ENCODE results near the gene SETD2.

Gene SETD2

DNA sequence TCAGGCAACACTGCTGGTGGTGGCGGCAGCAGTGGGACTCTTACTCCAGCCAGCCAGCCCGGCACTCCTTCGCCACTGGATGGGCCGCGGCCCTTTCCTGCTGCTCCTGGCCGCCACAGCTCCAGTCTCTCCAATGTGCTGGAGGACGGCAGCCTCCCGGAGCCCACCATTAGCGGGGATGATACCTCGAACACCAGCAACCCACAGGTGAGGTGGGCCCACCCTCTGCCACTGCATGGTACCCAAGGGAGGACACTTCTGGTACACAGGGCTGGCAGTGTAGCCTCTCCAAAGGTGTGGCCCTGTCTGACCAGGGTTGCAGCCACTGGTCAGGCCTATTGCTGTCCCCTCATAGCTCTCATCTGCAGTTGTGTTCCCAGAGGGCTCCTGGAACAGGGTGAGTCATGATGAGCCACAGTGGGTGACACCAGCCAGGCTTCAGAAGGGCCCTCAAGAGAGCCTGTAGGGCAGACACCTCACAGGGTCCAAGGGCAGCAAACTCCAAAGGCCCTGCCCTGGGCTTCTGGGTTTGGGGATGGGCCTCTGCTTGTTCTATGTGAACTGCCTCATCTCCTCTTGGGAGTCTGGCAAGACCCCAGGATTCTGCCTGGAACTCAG lies 163.6 kb downstream of the SETD2 start:
- no peaks in the 10 kb centered on the region for H3K79me2 ChIP-seq (ENCODE audit: insufficient read depth, low read length)
- H3K9me2 ChIP-seq (ENCODE audit: low read depth, low read length) = no peaks in the 10 kb centered on the region
- H3K4me3 ChIP-seq (ENCODE audit: low read depth, low read length, poor library complexity, severe bottlenecking) = no peak overlapping the region
- TF ChIP-seq CTCF (IDR thresholded peaks at IDR 0.05; ENCODE audit: low read length) (no peak), EZH2 (IDR thresholded peaks at IDR 0.05; ENCODE audit: borderline replicate concordance, low read length) (no peak)
- H3K9me3 ChIP-seq (ENCODE audit: low read length) = no peaks in the 10 kb centered on the region
- no peak overlapping the region for H3K4me2 ChIP-seq (ENCODE audit: low read length)
- no peaks in the 10 kb centered on the region for H3K27me3 ChIP-seq (ENCODE audit: insufficient read depth, low read length)
- H3K36me3 ChIP-seq (ENCODE audit: insufficient read depth, low read length) = peaks cover 64% of the 10 kb centered on the region
- H4K20me1 ChIP-seq (ENCODE audit: insufficient read depth, low read length) = no peaks in the 10 kb centered on the region
- no peak overlapping the region for H3K9ac ChIP-seq (ENCODE audit: low read length)
- H3K27ac ChIP-seq (ENCODE audit: low read depth, low read length, poor library complexity, severe bottlenecking) = no peak overlapping the region
- no peak overlapping the region for H2AFZ ChIP-seq (ENCODE audit: low read length)
- H3F3A ChIP-seq (ENCODE audit: insufficient read depth, low read length) = no peaks in the 10 kb centered on the region
- no peaks in the 10 kb centered on the region for H3K4me1 ChIP-seq (ENCODE audit: insufficient read depth, low read length, severe bottlenecking)

GRCh38 chr3:46999516-47000197 lies 164.3 kb downstream of the SETD2 start:
- TF ChIP-seq CTCF (IDR thresholded peaks at IDR 0.05; ENCODE audit: low read length) (no peak), EZH2 (IDR thresholded peaks at IDR 0.05; ENCODE audit: borderline replicate concordance, low read length) (no peak)
- peaks cover 57% of the 10 kb centered on the region for H3K36me3 ChIP-seq (ENCODE audit: insufficient read depth, low read length)

DNA sequence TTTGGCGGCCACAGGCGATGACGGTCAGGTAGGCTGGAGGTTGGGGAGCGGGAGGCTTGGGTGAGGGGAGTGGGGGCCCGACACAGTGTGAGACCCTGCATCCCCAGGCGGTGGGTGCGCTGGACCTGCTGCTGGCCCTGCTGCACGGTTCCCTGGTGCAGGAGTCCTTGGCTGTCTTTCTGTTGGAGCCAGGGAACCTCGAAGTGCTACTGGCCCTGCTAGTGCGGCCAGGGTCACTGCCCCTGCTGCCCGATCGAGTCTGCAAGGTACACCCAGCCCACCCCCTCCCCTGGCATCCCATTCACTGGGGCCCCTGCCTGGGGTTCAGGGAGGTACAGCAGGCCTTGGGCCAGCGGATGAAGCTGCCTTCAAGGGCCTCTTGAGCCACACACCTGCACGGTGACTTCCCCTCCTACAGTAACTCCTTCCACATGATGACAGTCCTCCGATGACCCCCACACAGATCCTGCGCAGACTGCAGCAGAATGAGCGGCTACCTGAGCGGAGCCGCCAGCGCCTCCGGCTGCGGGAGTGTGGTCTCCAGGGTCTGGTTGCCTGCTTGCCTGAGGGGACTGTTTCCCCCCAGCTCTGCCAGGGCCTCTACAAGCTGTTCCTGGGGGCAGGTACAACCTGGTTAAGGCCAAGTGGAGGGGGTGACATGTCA lies 164.9 kb downstream of the SETD2 start:
- Histone ChIP-seq H3F3A (ENCODE audit: insufficient read depth, low read length) (no peaks in the 10 kb centered on the region), H2AFZ (ENCODE audit: low read length) (no peak overlapping the region), H4K20me1 (ENCODE audit: insufficient read depth, low read length) (no peaks in the 10 kb centered on the region), H3K4me2 (ENCODE audit: low read length) (no peak overlapping the region), H3K27ac (ENCODE audit: low read depth, low read length, poor library complexity, severe bottlenecking) (no peak overlapping the region), H3K79me2 (ENCODE audit: insufficient read depth, low read length) (no peaks in the 10 kb centered on the region), H3K9me3 (ENCODE audit: low read length) (no peaks in the 10 kb centered on the region), H3K27me3 (ENCODE audit: insufficient read depth, low read length) (no peaks in the 10 kb centered on the region), H3K4me3 (ENCODE audit: low read depth, low read length, poor library complexity, severe bottlenecking) (no peak overlapping the region), H3K9ac (ENCODE audit: low read length) (no peak overlapping the region), H3K36me3 (ENCODE audit: insufficient read depth, low read length) (peaks cover 50% of the 10 kb centered on the region), H3K9me2 (ENCODE audit: low read depth, low read length) (no peaks in the 10 kb centered on the region), H3K4me1 (ENCODE audit: insufficient read depth, low read length, severe bottlenecking) (no peaks in the 10 kb centered on the region)
- TF ChIP-seq EZH2 (IDR thresholded peaks at IDR 0.05; ENCODE audit: borderline replicate concordance, low read length) (no peak), CTCF (IDR thresholded peaks at IDR 0.05; ENCODE audit: low read length) (no peak; the same call in 1 of the 2 replicates)

More at GRCh38 chr3:46999516-47000197, 164.3 kb downstream of the SETD2 start:
- Histone ChIP-seq H3K9me3 (ENCODE audit: low read length) (no peaks in the 10 kb centered on the region), H3K79me2 (ENCODE audit: insufficient read depth, low read length) (no peaks in the 10 kb centered on the region), H3K4me1 (ENCODE audit: insufficient read depth, low read length, severe bottlenecking) (no peaks in the 10 kb centered on the region), H3K9ac (ENCODE audit: low read length) (no peak overlapping the region), H3K4me2 (ENCODE audit: low read length) (no peak overlapping the region), H3K27ac (ENCODE audit: low read depth, low read length, poor library complexity, severe bottlenecking) (no peak overlapping the region), H3K4me3 (ENCODE audit: low read depth, low read length, poor library complexity, severe bottlenecking) (no peak overlapping the region), H4K20me1 (ENCODE audit: insufficient read depth, low read length) (no peaks in the 10 kb centered on the region), H3K27me3 (ENCODE audit: insufficient read depth, low read length) (no peaks in the 10 kb centered on the region), H2AFZ (ENCODE audit: low read length) (no peak overlapping the region), H3K9me2 (ENCODE audit: low read depth, low read length) (no peaks in the 10 kb centered on the region), H3F3A (ENCODE audit: insufficient read depth, low read length) (no peaks in the 10 kb centered on the region)

All from OCI-LY1 (cell line).